Neuronal stem cell (in vitro differentiated cells): ENCODE measurements around the gene CHRM2.

Experiments
- DNase-seq: peaks from one replicate; pipeline ENCODE4 v3.0.0-alpha.2; 2013; ENCODE audit warnings: low spot score
- H2AFZ ChIP-seq: one replicate; pipeline ENCODE4 v1.6.1; 2013; ENCODE audit warnings: mild to moderate bottlenecking, low read length, inconsistent platforms
- H2AK5ac ChIP-seq: 2 replicates; pipeline ENCODE4 v1.6.1; 2013; ENCODE audit warnings: low read depth, mild to moderate bottlenecking, inconsistent platforms, low read length, moderate library complexity, mixed read lengths
- H2BK120ac ChIP-seq: 2 replicates; pipeline ENCODE4 v1.6.1; 2013; ENCODE audit warnings: low read depth, mild to moderate bottlenecking, inconsistent platforms, low read length, moderate library complexity, mixed read lengths
- H2BK12ac ChIP-seq: one replicate; pipeline ENCODE4 v1.6.1; 2013; ENCODE audit warnings: low read length, inconsistent platforms
- H2BK15ac ChIP-seq: 2 replicates; pipeline ENCODE4 v1.6.1; 2013; ENCODE audit warnings: mild to moderate bottlenecking, low read length, inconsistent platforms, mixed read lengths
- H2BK5ac ChIP-seq: one replicate; pipeline ENCODE4 v1.6.1; 2013; ENCODE audit warnings: inconsistent platforms, mild to moderate bottlenecking, low read length, moderate library complexity
- H3K14ac ChIP-seq: one replicate; pipeline ENCODE4 v1.6.1; 2013; ENCODE audit warnings: low read length, inconsistent platforms
- H3K18ac ChIP-seq: 2 replicates; pipeline ENCODE4 v1.6.1; 2013; ENCODE audit warnings: low read length, inconsistent platforms
- H3K23ac ChIP-seq: 2 replicates; pipeline ENCODE4 v1.6.1; 2013; ENCODE audit warnings: low read depth, mild to moderate bottlenecking, mixed read lengths, low read length, inconsistent platforms; ENCODE audit not compliant: poor library complexity
- H3K27ac ChIP-seq: replicated peaks from 3 replicates; pipeline ENCODE4 v1.5.1; 2013; ENCODE audit warnings: low read length, inconsistent platforms
- H3K27me3 ChIP-seq, 3 experiments: 2 replicates each; pipeline ENCODE4 v1.6.1; 2013; ENCODE audit warnings: low read length in 3 of 3, mild to moderate bottlenecking in 2 of 3, inconsistent platforms in 1 of 3, low read depth in 1 of 3, mixed read lengths in 1 of 3, moderate library complexity in 1 of 3; ENCODE audit not compliant: control insufficient read depth in 3 of 3, insufficient read depth in 3 of 3
- H3K36me3 ChIP-seq, 2 donors: replicated peaks in 1 of 2; 2 replicates each; pipeline ENCODE4 v1.6.1; 2013; ENCODE audit warnings: low read length in 2 of 2; ENCODE audit not compliant: control insufficient read depth in 2 of 2, insufficient read depth in 2 of 2
- H3K4ac ChIP-seq: 2 replicates; pipeline ENCODE4 v1.6.1; 2013; ENCODE audit warnings: inconsistent platforms, mild to moderate bottlenecking, low read length, moderate library complexity
- H3K4me1 ChIP-seq, 2 donors: 1 replicate in 1 of 2; 2 replicates in 1 of 2; pipeline ENCODE4 v1.6.1; 2013; ENCODE audit warnings: low read length in 2 of 2, low read depth in 1 of 2; ENCODE audit not compliant: control insufficient read depth in 2 of 2, insufficient read depth in 1 of 2
- H3K4me2 ChIP-seq: one replicate; pipeline ENCODE4 v1.6.1; 2013; ENCODE audit warnings: mild to moderate bottlenecking, low read length, inconsistent platforms; ENCODE audit not compliant: insufficient read depth, poor library complexity, severe bottlenecking
- H3K4me3 ChIP-seq, 2 donors: 2 replicates each; pipeline ENCODE4 v1.5.1; 2013; ENCODE audit warnings: low read length in 2 of 2, mild to moderate bottlenecking in 2 of 2, inconsistent platforms in 1 of 2, moderate library complexity in 1 of 2
- H3K79me1 ChIP-seq: one replicate; pipeline ENCODE4 v1.6.1; 2013; ENCODE audit warnings: low read depth, mild to moderate bottlenecking, inconsistent platforms, low read length, moderate library complexity
- H3K9ac ChIP-seq: one replicate; pipeline ENCODE4 v1.6.1; 2013; ENCODE audit warnings: mild to moderate bottlenecking, low read depth, low read length, inconsistent platforms; ENCODE audit not compliant: poor library complexity
- H3K9me3 ChIP-seq, 2 donors: replicated peaks in 1 of 2; 2 replicates each; pipeline versions ENCODE3 to v1.6.1; 2013; ENCODE audit warnings: low read length in 2 of 2, mild to moderate bottlenecking in 2 of 2, inconsistent platforms in 1 of 2, low read depth in 1 of 2, mixed read lengths in 1 of 2, moderate library complexity in 1 of 2; ENCODE audit not compliant: control insufficient read depth in 2 of 2, insufficient read depth in 1 of 2
- H4K8ac ChIP-seq: one replicate; pipeline ENCODE4 v1.6.1; 2013; ENCODE audit warnings: low read depth, mild to moderate bottlenecking, inconsistent platforms, low read length, moderate library complexity
- H4K91ac ChIP-seq: one replicate; pipeline ENCODE4 v1.6.1; 2013; ENCODE audit warnings: low read length, low read depth, mild to moderate bottlenecking, inconsistent platforms; ENCODE audit not compliant: poor library complexity
- WGBS, 2 donors: extraction: QIAGEN DNeasy Blood & Tissue Kit; methylation state at CpG; one replicate each; pipeline ENCODE4 v1.1.7; 2013; ENCODE audit warnings: missing lambda C conversion rate in 2 of 2, mixed read lengths in 1 of 2; ENCODE audit not compliant: insufficient read length in 2 of 2, insufficient replicate concordance in 1 of 2; ENCODE audit errors: extremely low coverage in 2 of 2; 5-methylcytosine and 5-hydroxymethylcytosine counted together

CHRM2 gene

GRCh38 chr7:136964347-136964746, 95.9 kb downstream of the CHRM2 start:
- Histone ChIP-seq H4K8ac (no peak overlapping the region), H2BK15ac (no peak overlapping the region), H3K36me3 (no peaks in the 10 kb centered on the region), H3K27ac (no peak overlapping the region), H3K9me3 (no peaks in the 10 kb centered on the region), H2BK120ac (no peak overlapping the region), H2AK5ac (no peak overlapping the region), H3K4me2 (no peak overlapping the region), H2BK5ac (no peak overlapping the region), H3K4ac (no peak overlapping the region), H3K27me3 (no peaks in the 10 kb centered on the region), H3K4me3 (no peak overlapping the region), H4K91ac (no peak overlapping the region), H3K18ac (no peak overlapping the region), H3K23ac (no peak overlapping the region), H3K14ac (no peak overlapping the region), H3K79me1 (peaks cover 2% of the 10 kb centered on the region), H2AFZ (peak overlapping the region; percentile 13), H2BK12ac (no peak overlapping the region), H3K4me1 (no peaks in the 10 kb centered on the region), H3K9ac (no peak overlapping the region)
- WGBS, 2 donors: no CpG with 5 or more reads among the region's 1 CpG
- no peak for DNase-seq

GRCh38 chr7:136966825-136967224, 98.4 kb downstream of the CHRM2 start:
- no peak overlapping the region for H3K14ac ChIP-seq
- H2AFZ ChIP-seq: no peak overlapping the region
- no peak overlapping the region for H2BK12ac ChIP-seq
- no peak overlapping the region for H3K4me3 ChIP-seq
- no peak overlapping the region for H3K9ac ChIP-seq
- no peak overlapping the region for H4K91ac ChIP-seq
- whole genome bisulfite sequencing, 2 donors: no CpG with 5 or more reads among the region's 1 CpG
- no peak overlapping the region for H2BK120ac ChIP-seq
- H3K27me3 ChIP-seq: no peaks in the 10 kb centered on the region
- H3K9me3 ChIP-seq: no peaks in the 10 kb centered on the region
- DNase-seq: no peak
- no peak overlapping the region for H3K18ac ChIP-seq
- H2BK5ac ChIP-seq: no peak overlapping the region
- H2AK5ac ChIP-seq: no peak overlapping the region
- no peak overlapping the region for H4K8ac ChIP-seq
- H3K36me3 ChIP-seq: no peaks in the 10 kb centered on the region
- no peak overlapping the region for H3K4me2 ChIP-seq
- no peak overlapping the region for H2BK15ac ChIP-seq
- H3K27ac ChIP-seq: no peak overlapping the region
- H3K23ac ChIP-seq: no peak overlapping the region
- H3K4me1 ChIP-seq: no peaks in the 10 kb centered on the region
- no peak overlapping the region for H3K4ac ChIP-seq
- peaks cover under 1% of the 10 kb centered on the region for H3K79me1 ChIP-seq

DNA sequence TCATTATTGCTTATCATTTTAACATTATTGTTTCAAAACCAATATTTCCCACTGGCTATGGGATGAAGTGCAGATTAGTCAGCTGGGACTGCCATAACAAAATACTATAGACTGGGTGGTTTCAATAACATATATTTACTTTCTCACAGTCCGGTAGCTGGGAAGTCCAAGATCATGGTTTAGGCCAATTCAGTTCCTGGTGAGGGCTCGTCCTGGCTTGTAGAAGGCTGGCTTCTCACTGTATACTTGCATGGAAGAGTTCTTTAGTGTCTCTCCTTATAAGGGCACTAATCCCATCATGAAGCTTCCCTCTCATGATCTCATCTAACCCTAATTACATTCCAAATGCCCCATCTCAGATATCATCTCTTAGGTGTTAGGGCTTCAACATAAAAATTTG, 101.3 kb downstream of the CHRM2 start:
- no peaks in the 10 kb centered on the region for H3K36me3 ChIP-seq
- H3K4me3 ChIP-seq: no peak overlapping the region
- no peak overlapping the region for H3K4me2 ChIP-seq
- no peak for DNase-seq
- no peaks in the 10 kb centered on the region for H3K4me1 ChIP-seq
- WGBS, 2 donors: no CpG with 5 or more reads among the region's 2 CpGs
- no peak overlapping the region for H3K18ac ChIP-seq
- H2BK12ac ChIP-seq: no peak overlapping the region
- H3K14ac ChIP-seq: no peak overlapping the region
- H3K9me3 ChIP-seq: no peaks in the 10 kb centered on the region
- H2AFZ ChIP-seq: no peak overlapping the region
- H3K79me1 ChIP-seq: no peaks in the 10 kb centered on the region
- H3K23ac ChIP-seq: no peak overlapping the region
- no peak overlapping the region for H2AK5ac ChIP-seq
- H3K27ac ChIP-seq: no peak overlapping the region
- no peaks in the 10 kb centered on the region for H3K27me3 ChIP-seq
- no peak overlapping the region for H2BK5ac ChIP-seq
- no peak overlapping the region for H3K9ac ChIP-seq
- no peak overlapping the region for H4K91ac ChIP-seq
- no peak overlapping the region for H2BK120ac ChIP-seq
- no peak overlapping the region for H4K8ac ChIP-seq
- no peak overlapping the region for H3K4ac ChIP-seq
- no peak overlapping the region for H2BK15ac ChIP-seq

DNA sequence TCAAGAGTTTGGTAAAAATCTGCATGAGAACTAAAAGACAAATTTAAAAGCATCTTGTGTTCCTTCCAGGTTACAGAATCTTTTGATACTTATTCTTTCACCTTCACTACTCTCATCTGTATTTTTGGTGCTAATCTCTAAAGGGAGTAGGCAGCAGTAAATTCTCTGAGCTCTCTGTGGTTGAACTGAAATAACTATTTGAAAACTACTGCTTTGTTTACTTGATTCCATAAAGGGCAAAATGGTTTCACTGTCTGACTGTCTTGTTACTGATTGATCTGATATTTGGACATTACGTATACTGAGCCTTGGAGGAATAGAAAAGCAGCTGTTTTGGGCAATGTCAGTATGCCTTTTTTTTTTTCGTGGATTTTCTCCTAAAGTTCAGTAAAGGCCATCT, 103.3 kb downstream of the CHRM2 start:
- H3K4ac ChIP-seq: no peak overlapping the region

More for the DNA sequence above, 103.3 kb downstream of the CHRM2 start:
- H3K14ac ChIP-seq: no peak overlapping the region
- WGBS, 2 donors: no CpG with 5 or more reads among the region's 2 CpGs
- no peak overlapping the region for H2BK120ac ChIP-seq
- no peak overlapping the region for H3K27ac ChIP-seq
- H4K8ac ChIP-seq: no peak overlapping the region
- H4K91ac ChIP-seq: no peak overlapping the region
- H2BK5ac ChIP-seq: no peak overlapping the region
- H3K4me3 ChIP-seq: no peak overlapping the region
- H3K18ac ChIP-seq: no peak overlapping the region
- H3K9me3 ChIP-seq: no peaks in the 10 kb centered on the region
- H3K4me1 ChIP-seq: no peaks in the 10 kb centered on the region
- H3K79me1 ChIP-seq: no peaks in the 10 kb centered on the region
- H2AK5ac ChIP-seq: no peak overlapping the region
- no peak overlapping the region for H2BK15ac ChIP-seq
- H2BK12ac ChIP-seq: no peak overlapping the region
- no peak overlapping the region for H3K23ac ChIP-seq
- DNase-seq: no peak
- no peak overlapping the region for H3K4me2 ChIP-seq
- H2AFZ ChIP-seq: no peak overlapping the region
- no peak overlapping the region for H3K9ac ChIP-seq
- no peaks in the 10 kb centered on the region for H3K36me3 ChIP-seq
- H3K27me3 ChIP-seq: no peaks in the 10 kb centered on the region
